H1 (cell line): ENCODE data around the gene TBC1D32. TPM values are rescaled to one million over a fixed set of nuclear protein-coding genes. Genes with fewer than 3 reads are reported as not detected.

Source experiments
- CTCF ChIA-PET: fragments of 300-600 bp; sonication (Branson Sonifier 250); formaldehyde crosslinking; loops from one replicate; lab custom pipeline; 2021; ENCODE audit not compliant: partially characterized antibody; lab: Charles Lee
- POLR2A ChIA-PET: fragments of 300-600 bp; sonication (Branson Sonifier 250); formaldehyde crosslinking; loops from one replicate; lab custom pipeline; 2021; ENCODE audit warnings: inconsistent platforms; ENCODE audit not compliant: partially characterized antibody; lab: Charles Lee
- DNase-seq, 2 experiments: peaks; one replicate each; pipeline versions ENCODE4 v3.0.0 to v3.0.0-alpha.2; 2010 to 2022; ENCODE audit warnings: low spot score in 2 of 2, low read depth in 1 of 2, mixed read lengths in 1 of 2
- FAIRE-seq: peaks from 2 replicates; lab custom pipeline; 2011; peaks lifted over from hg19 to GRCh38; lab: Jason Lieb, UNC
- H2AFZ ChIP-seq: 2 replicates; pipeline ENCODE4 v1.8.1; 2012; ENCODE audit warnings: low read length, inconsistent platforms
- H2AK5ac ChIP-seq: 2 replicates; pipeline ENCODE4 v1.6.1; 2013; ENCODE audit warnings: low read depth, low read length
- H2BK120ac ChIP-seq: replicated peaks from 2 replicates; pipeline ENCODE3; 2013; ENCODE audit warnings: low read depth, low read length, inconsistent platforms
- H2BK12ac ChIP-seq: 2 replicates; pipeline ENCODE4 v1.6.1; 2013; ENCODE audit warnings: low read depth, low read length
- H2BK15ac ChIP-seq: 2 replicates; pipeline ENCODE4 v1.6.1; 2013; ENCODE audit warnings: low read length
- H2BK20ac ChIP-seq: 2 replicates; pipeline ENCODE4 v1.6.1; 2013; ENCODE audit warnings: low read length
- H2BK5ac ChIP-seq: 2 replicates; pipeline ENCODE4 v1.6.1; 2013; ENCODE audit warnings: low read depth, low read length
- H3K14ac ChIP-seq: 2 replicates; pipeline ENCODE4 v1.6.1; 2013; ENCODE audit warnings: inconsistent platforms; ENCODE audit not compliant: insufficient read length
- H3K18ac ChIP-seq: 2 replicates; pipeline ENCODE4 v1.6.1; 2013; ENCODE audit warnings: low read length; ENCODE audit errors: extremely low read depth
- H3K23ac ChIP-seq: 2 replicates; pipeline ENCODE4 v1.6.1; 2013; ENCODE audit warnings: inconsistent platforms; ENCODE audit not compliant: insufficient read length
- H3K23me2 ChIP-seq: 2 replicates; pipeline ENCODE4 v1.6.1; 2013; ENCODE audit warnings: low read depth, low read length
- H3K27ac ChIP-seq: 2 replicates; pipeline ENCODE4 v1.6.1; 2011; ENCODE audit warnings: low read depth, low read length, inconsistent platforms
- H3K27me3 ChIP-seq, 4 experiments: replicated peaks in 1 of 4; 1 replicate in 1 of 4; 2 replicates in 3 of 4; pipeline versions ENCODE4 v1.6.1 to v1.8.1; 2011 to 2013; ENCODE audit warnings: low read length in 3 of 4, mild to moderate bottlenecking in 3 of 4, inconsistent platforms in 2 of 4, mixed read lengths in 2 of 4, moderate library complexity in 1 of 4; ENCODE audit not compliant: control insufficient read depth in 3 of 4, insufficient read depth in 3 of 4; ENCODE audit errors: extremely low read depth in 1 of 4
- H3K36me3 ChIP-seq, 4 experiments: 2 replicates each; pipeline versions ENCODE4 v1.6.1 to v1.8.1; 2011 to 2013; ENCODE audit warnings: mild to moderate bottlenecking in 4 of 4, low read length in 3 of 4, moderate library complexity in 2 of 4, control low read depth in 1 of 4, inconsistent platforms in 1 of 4; ENCODE audit not compliant: insufficient read depth in 4 of 4, control insufficient read depth in 2 of 4
- H3K4ac ChIP-seq: replicated peaks from 2 replicates; pipeline ENCODE3; 2013; ENCODE audit warnings: low read length, low read depth, mixed read lengths, inconsistent platforms; ENCODE audit not compliant: insufficient read length
- H3K4me1 ChIP-seq, 4 experiments: replicated peaks in 1 of 4; 1 replicate in 1 of 4; 2 replicates in 3 of 4; pipeline versions ENCODE4 v1.6.1 to v1.8.1; 2011 to 2013; ENCODE audit warnings: low read length in 3 of 4, inconsistent platforms in 2 of 4, mixed read lengths in 1 of 4; ENCODE audit not compliant: insufficient read depth in 4 of 4, control insufficient read depth in 3 of 4
- H3K4me2 ChIP-seq, 2 experiments: 2 replicates each; pipeline versions ENCODE4 v1.6.1 to v1.8.1; 2011 to 2013; ENCODE audit warnings: low read depth in 2 of 2, low read length in 2 of 2, control low read depth in 1 of 2, inconsistent platforms in 1 of 2, mild to moderate bottlenecking in 1 of 2; ENCODE audit not compliant: insufficient read depth in 1 of 2
- H3K4me3 ChIP-seq, 4 experiments: fragments of 200-600, 300-600 bp in 1 of 4; sonication (generic), shearing (Covaris generic), sonication (Bioruptor Twin) in 1 of 4; 2 replicates each; pipeline versions ENCODE4 v1.5.1 to v1.8.1; 2011 to 2016; ENCODE audit warnings: low read length in 4 of 4, low read depth in 3 of 4, control low read depth in 2 of 4, inconsistent platforms in 2 of 4, mild to moderate bottlenecking in 2 of 4, mixed read lengths in 1 of 4, moderate library complexity in 1 of 4; ENCODE audit not compliant: insufficient read depth in 2 of 4; ENCODE audit errors: extremely low read depth in 1 of 4
- H3K56ac ChIP-seq: replicated peaks from 2 replicates; pipeline ENCODE3; 2013; ENCODE audit warnings: low read depth, mild to moderate bottlenecking, mixed read lengths, low read length, inconsistent platforms; ENCODE audit not compliant: insufficient read length
- H3K79me1 ChIP-seq: 2 replicates; pipeline ENCODE4 v1.6.1; 2013; ENCODE audit warnings: low read depth, low read length, control low read depth
- H3K79me2 ChIP-seq, 2 experiments: 2 replicates each; pipeline versions ENCODE4 v1.6.1 to v1.8.1; 2012 to 2013; ENCODE audit warnings: low read length in 2 of 2, mild to moderate bottlenecking in 2 of 2, inconsistent platforms in 1 of 2; ENCODE audit not compliant: insufficient read depth in 2 of 2, control insufficient read depth in 1 of 2
- H3K9ac ChIP-seq, 4 experiments: replicated peaks in 1 of 4; 1 replicate in 1 of 4; 2 replicates in 3 of 4; pipeline versions ENCODE4 v1.6.1 to v1.8.1; 2011 to 2013; ENCODE audit warnings: low read depth in 3 of 4, low read length in 3 of 4, control low read depth in 2 of 4, mild to moderate bottlenecking in 2 of 4, moderate library complexity in 2 of 4, inconsistent platforms in 1 of 4; ENCODE audit errors: extremely low read depth in 1 of 4
- H3K9me3 ChIP-seq, 2 experiments: 2 replicates each; pipeline versions ENCODE4 v1.6.1 to v1.8.1; 2012 to 2013; ENCODE audit warnings: mild to moderate bottlenecking in 2 of 2, moderate library complexity in 2 of 2, control low read depth in 1 of 2, inconsistent platforms in 1 of 2, low read depth in 1 of 2, low read length in 1 of 2, mixed read lengths in 1 of 2; ENCODE audit not compliant: insufficient read depth in 2 of 2
- H4K20me1 ChIP-seq, 2 experiments: replicated peaks in 1 of 2; 2 replicates each; pipeline versions ENCODE3 to v1.8.1; 2011 to 2013; ENCODE audit warnings: inconsistent platforms in 2 of 2, low read length in 2 of 2, mild to moderate bottlenecking in 1 of 2; ENCODE audit not compliant: insufficient read depth in 2 of 2, control insufficient read depth in 1 of 2
- H4K5ac ChIP-seq: 2 replicates; pipeline ENCODE4 v1.6.1; 2013; ENCODE audit warnings: low read length, low read depth, mixed read lengths, inconsistent platforms; ENCODE audit not compliant: insufficient read length
- H4K8ac ChIP-seq: 2 replicates; pipeline ENCODE4 v1.8.0; 2013; ENCODE audit warnings: mild to moderate bottlenecking, moderate library complexity, low read length, inconsistent platforms; ENCODE audit not compliant: insufficient read depth; ENCODE audit errors: extremely low read depth
- H4K91ac ChIP-seq: replicated peaks from 2 replicates; pipeline ENCODE3; 2013; ENCODE audit warnings: low read length, mixed read lengths, inconsistent platforms; ENCODE audit not compliant: insufficient read length
- HDAC2 ChIP-seq, 2 experiments: fragments of 300-600 bp in 1 of 2; sonication (generic) in 1 of 2; IDR thresholded peaks; 2 replicates each; pipeline ENCODE4 v1.6.1; 2011 to 2012; ENCODE audit warnings: low read depth in 2 of 2, low read length in 2 of 2, mild to moderate bottlenecking in 2 of 2, moderate library complexity in 2 of 2, borderline replicate concordance in 1 of 2, inconsistent platforms in 1 of 2
- SP2 ChIP-seq: IDR thresholded peaks from 2 replicates; pipeline ENCODE4 v1.6.1; 2012; ENCODE audit warnings: mild to moderate bottlenecking, low read length, inconsistent platforms
- polyA plus RNA-seq, 7 experiments: library from polyadenylated mRNA; depleted of rRNA in 3 of 7; stranded (reverse) in 5 of 7; unstranded in 2 of 7; fragments of >200 nt in 5 of 7; fragments of 200-250 nt in 2 of 7; gene quantifications; 1 replicate in 5 of 7; 2 replicates in 1 of 7; 4 replicates in 1 of 7; pipeline versions ENCODE4 v1.2.1 to v1.2.3, GENCODE V29; 2011 to 2013; ENCODE audit warnings: missing spikeins in 2 of 7, mixed read lengths in 2 of 7
- total RNA-seq: library from RNA; stranded (reverse); fragmentation: NEBNext Ultra II Directional; extraction: Animal tissue kit (Norgen Biotek cat#: 25700); gene quantifications from 2 replicates; pipeline ENCODE4 v1.2.1, GENCODE V29; 2021
- TF ChIP-seq, protein P1 (sequence below): IDR thresholded peaks from 2 replicates; pipeline ENCODE4 v1.6.1; 2012; ENCODE audit warnings: low read length, inconsistent platforms
- TF ChIP-seq, protein P2 (sequence below), 3 experiments: IDR thresholded peaks; 1 replicate in 2 of 3; 2 replicates in 1 of 3; pipeline versions ENCODE4 v1.5.1 to v1.6.1; 2011; ENCODE audit warnings: low read length in 3 of 3, mild to moderate bottlenecking in 3 of 3, inconsistent platforms in 2 of 3, low read depth in 1 of 3, moderate library complexity in 1 of 3; ENCODE audit not compliant: insufficient read depth in 1 of 3; ENCODE audit errors: control extremely low read depth in 1 of 3

The TBC1D32 gene
- total and polyA plus RNA-seq, 2 of the 8 experiments (the other 6 are each of a cell fraction or from before 2014, with no cell fraction given): 5.3 to 7.1 TPM

DNA sequence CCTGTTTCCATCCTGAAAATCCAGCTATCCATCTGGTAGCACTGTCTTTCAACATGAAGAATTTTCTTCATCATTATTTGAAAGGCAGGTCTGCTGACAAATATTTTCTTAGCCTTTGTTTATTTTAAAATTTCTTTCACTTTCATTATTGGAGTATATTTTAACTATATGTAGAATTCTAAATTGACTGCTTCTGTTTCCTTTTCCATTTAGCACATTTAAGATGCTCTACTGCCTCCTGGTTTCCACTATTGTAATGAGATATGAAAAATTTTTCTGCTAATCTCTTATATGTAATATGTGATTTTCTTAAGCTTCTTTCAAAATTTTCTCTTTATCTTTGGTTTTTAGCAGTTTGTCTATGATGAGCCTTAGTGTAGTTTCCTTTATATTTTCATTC is 97.3 kb downstream of the TBC1D32 start:
- H3K9me3 ChIP-seq: no peaks in the 10 kb centered on the region
- H2AK5ac ChIP-seq: no peak overlapping the region
- H3K79me1 ChIP-seq: no peaks in the 10 kb centered on the region
- H4K8ac ChIP-seq: no peak overlapping the region
- H3K9ac ChIP-seq: no peak overlapping the region
- no peaks in the 10 kb centered on the region for H4K20me1 ChIP-seq
- no peak overlapping the region for H3K4me2 ChIP-seq
- POLR2A ChIA-PET: no interaction called here
- H2BK20ac ChIP-seq: no peak overlapping the region
- H2AFZ ChIP-seq: no peak overlapping the region
- no peak overlapping the region for H3K14ac ChIP-seq
- no peaks in the 10 kb centered on the region for H3K79me2 ChIP-seq
- H3K4me3 ChIP-seq: no peak overlapping the region
- no peak overlapping the region for H2BK120ac ChIP-seq
- H4K5ac ChIP-seq: no peak overlapping the region
- TF ChIP-seq, protein P1, sequence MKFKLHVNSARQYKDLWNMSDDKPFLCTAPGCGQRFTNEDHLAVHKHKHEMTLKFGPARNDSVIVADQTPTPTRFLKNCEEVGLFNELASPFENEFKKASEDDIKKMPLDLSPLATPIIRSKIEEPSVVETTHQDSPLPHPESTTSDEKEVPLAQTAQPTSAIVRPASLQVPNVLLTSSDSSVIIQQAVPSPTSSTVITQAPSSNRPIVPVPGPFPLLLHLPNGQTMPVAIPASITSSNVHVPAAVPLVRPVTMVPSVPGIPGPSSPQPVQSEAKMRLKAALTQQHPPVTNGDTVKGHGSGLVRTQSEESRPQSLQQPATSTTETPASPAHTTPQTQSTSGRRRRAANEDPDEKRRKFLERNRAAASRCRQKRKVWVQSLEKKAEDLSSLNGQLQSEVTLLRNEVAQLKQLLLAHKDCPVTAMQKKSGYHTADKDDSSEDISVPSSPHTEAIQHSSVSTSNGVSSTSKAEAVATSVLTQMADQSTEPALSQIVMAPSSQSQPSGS: no peak
- TF ChIP-seq SP2: no peak
- TF ChIP-seq, protein P2, sequence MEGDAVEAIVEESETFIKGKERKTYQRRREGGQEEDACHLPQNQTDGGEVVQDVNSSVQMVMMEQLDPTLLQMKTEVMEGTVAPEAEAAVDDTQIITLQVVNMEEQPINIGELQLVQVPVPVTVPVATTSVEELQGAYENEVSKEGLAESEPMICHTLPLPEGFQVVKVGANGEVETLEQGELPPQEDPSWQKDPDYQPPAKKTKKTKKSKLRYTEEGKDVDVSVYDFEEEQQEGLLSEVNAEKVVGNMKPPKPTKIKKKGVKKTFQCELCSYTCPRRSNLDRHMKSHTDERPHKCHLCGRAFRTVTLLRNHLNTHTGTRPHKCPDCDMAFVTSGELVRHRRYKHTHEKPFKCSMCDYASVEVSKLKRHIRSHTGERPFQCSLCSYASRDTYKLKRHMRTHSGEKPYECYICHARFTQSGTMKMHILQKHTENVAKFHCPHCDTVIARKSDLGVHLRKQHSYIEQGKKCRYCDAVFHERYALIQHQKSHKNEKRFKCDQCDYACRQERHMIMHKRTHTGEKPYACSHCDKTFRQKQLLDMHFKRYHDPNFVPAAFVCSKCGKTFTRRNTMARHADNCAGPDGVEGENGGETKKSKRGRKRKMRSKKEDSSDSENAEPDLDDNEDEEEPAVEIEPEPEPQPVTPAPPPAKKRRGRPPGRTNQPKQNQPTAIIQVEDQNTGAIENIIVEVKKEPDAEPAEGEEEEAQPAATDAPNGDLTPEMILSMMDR (IDR thresholded peaks at IDR 0.05; ENCODE audit: control extremely low read depth in 1 of 3, insufficient read depth in 1 of 3, low read depth in 1 of 3, low read length in 3 of 3): no peak
- no peak for TF ChIP-seq HDAC2 (IDR thresholded peaks at IDR 0.05; ENCODE audit: borderline replicate concordance in 1 of 2, low read depth in 2 of 2, low read length in 2 of 2)
- DNase-seq: no peak
- H2BK12ac ChIP-seq: no peak overlapping the region
- no peak overlapping the region for H2BK5ac ChIP-seq
- H2BK15ac ChIP-seq: no peak overlapping the region
- FAIRE-seq: no peak
- H3K23me2 ChIP-seq: no peaks in the 10 kb centered on the region
- no peaks in the 10 kb centered on the region; a peak in 1 of 8 replicates for H3K36me3 ChIP-seq
- no peak overlapping the region for H3K27ac ChIP-seq
- H3K23ac ChIP-seq: no peak overlapping the region
- H3K56ac ChIP-seq: no peak overlapping the region
- H3K27me3 ChIP-seq: no peaks in the 10 kb centered on the region
- CTCF ChIA-PET: no interaction called here
- H3K18ac ChIP-seq: no peak overlapping the region
- H3K4ac ChIP-seq: no peak overlapping the region
- peaks cover 0 to 2% (median 0%) of the 10 kb centered on the region in 4 experiments; a peak in 2 of 7 replicates for H3K4me1 ChIP-seq
- no peak overlapping the region for H4K91ac ChIP-seq
